Endothelial cell (in vitro differentiated cells): ENCODE measurements around the gene IFNA5. TPM values are rescaled to one million over a fixed set of nuclear protein-coding genes. Genes with fewer than 3 reads are reported as not detected.

ENCODE experiments used
- DNase-seq: peaks from one replicate; pipeline ENCODE4 v3.0.0; 2021; ENCODE audit warnings: low spot score
- H3K27ac Mint-ChIP-seq: one replicate; pipeline ENCODE4 v1.8.0; 2021; ENCODE audit warnings: mixed read lengths, inconsistent platforms; ENCODE audit not compliant: unreplicated experiment
- H3K27me3 Mint-ChIP-seq: one replicate; pipeline ENCODE4 v1.8.0; 2021; ENCODE audit warnings: mild to moderate bottlenecking, moderate library complexity, mixed read lengths, inconsistent platforms; ENCODE audit not compliant: unreplicated experiment
- H3K36me3 Mint-ChIP-seq: one replicate; pipeline ENCODE4 v1.8.0; 2021; ENCODE audit warnings: mild to moderate bottlenecking, low read depth, mixed read lengths, inconsistent platforms; ENCODE audit not compliant: unreplicated experiment
- H3K4me1 Mint-ChIP-seq: one replicate; pipeline ENCODE4 v1.8.0; 2021; ENCODE audit warnings: mild to moderate bottlenecking, mixed read lengths, inconsistent platforms; ENCODE audit not compliant: unreplicated experiment
- H3K4me3 Mint-ChIP-seq: one replicate; pipeline ENCODE4 v1.8.0; 2021; ENCODE audit warnings: mild to moderate bottlenecking, mixed read lengths, inconsistent platforms; ENCODE audit not compliant: unreplicated experiment
- H3K9me3 Mint-ChIP-seq: one replicate; pipeline ENCODE4 v1.8.0; 2021; ENCODE audit warnings: mixed read lengths, inconsistent platforms; ENCODE audit not compliant: unreplicated experiment
- CTCF ChIP-seq: fragments of 200-600 bp; sonication (generic); IDR thresholded peaks from one replicate; pipeline ENCODE4 v1.5.0; 2021; ENCODE audit warnings: antibody characterized with exemption; ENCODE audit not compliant: unreplicated experiment
- long read RNA-seq: library from polyadenylated mRNA; unstranded; transcript quantifications from one replicate; pipeline ENCODE4 v2.0.0, GENCODE V29; 2020; ENCODE audit not compliant: unreplicated experiment
- total RNA-seq: library from RNA; stranded (reverse); fragmentation: NEBNext Ultra II Directional; extraction: Animal tissue kit (Norgen Biotek cat#: 25700); gene quantifications from one replicate; pipeline ENCODE4 v1.2.1, GENCODE V29; 2021; ENCODE audit not compliant: unreplicated experiment

Gene IFNA5
- not detected for total RNA-seq
- long read RNA-seq: 0 reads

- DNase-seq: no peak
- no peaks in the 10 kb centered on the region for H3K9me3 Mint-ChIP-seq
- TF ChIP-seq CTCF: no peak
- no peaks in the 10 kb centered on the region for H3K36me3 Mint-ChIP-seq
- H3K27me3 Mint-ChIP-seq: no peaks in the 10 kb centered on the region
- H3K4me3 Mint-ChIP-seq: no peak within 1 kb of the TSS
- H3K27ac Mint-ChIP-seq: no peak within 1 kb of the TSS
- no peaks in the 10 kb centered on the region for H3K4me1 Mint-ChIP-seq
Measured at GRCh38 chr9:21305213-21305612, at the start of gene IFNA5. IFNA5 (minus strand) TSS chr9:21305313; CDS start chr9:21305256, 57 bp downstream.

- Mint-ChIP-seq H3K36me3 (no peaks in the 10 kb centered on the region), H3K4me3 (no peak within 1 kb of the TSS), H3K27ac (no peak within 1 kb of the TSS), H3K9me3 (no peaks in the 10 kb centered on the region), H3K4me1 (no peaks in the 10 kb centered on the region), H3K27me3 (no peaks in the 10 kb centered on the region)
- DNase-seq: no peak
- no peak for TF ChIP-seq CTCF
Measured at GRCh38 chr9:21350787-21351186, 45.7 kb upstream of the IFNA5 start, which contains the start of gene IFNA6. IFNA6 (minus strand) TSS chr9:21350887; CDS start chr9:21350887, 0 bp downstream.

- Mint-ChIP-seq H3K9me3 (no peaks in the 10 kb centered on the region), H3K27me3 (no peaks in the 10 kb centered on the region), H3K4me3 (no peak overlapping the region), H3K36me3 (no peaks in the 10 kb centered on the region), H3K4me1 (no peaks in the 10 kb centered on the region), H3K27ac (no peak overlapping the region)
- DNase-seq: no peak
- no peak for TF ChIP-seq CTCF
Measured at GRCh38 chr9:21348430-21348970, 43.4 kb upstream of the IFNA5 start.

GRCh38 chr9:21340735-21341134 lies 35.6 kb upstream of the IFNA5 start:
- DNase-seq: no peak
- Mint-ChIP-seq H3K9me3 (no peaks in the 10 kb centered on the region), H3K4me1 (no peaks in the 10 kb centered on the region), H3K27me3 (peaks cover 1% of the 10 kb centered on the region), H3K4me3 (no peak overlapping the region), H3K27ac (no peak overlapping the region), H3K36me3 (no peaks in the 10 kb centered on the region)
- TF ChIP-seq CTCF: no peak

GRCh38 chr9:21336457-21336856 lies 31.3 kb upstream of the IFNA5 start:
- Mint-ChIP-seq H3K9me3 (no peaks in the 10 kb centered on the region), H3K4me1 (peaks cover 25% of the 10 kb centered on the region), H3K27me3 (peaks cover 1% of the 10 kb centered on the region), H3K36me3 (peaks cover 13% of the 10 kb centered on the region), H3K27ac (no peak overlapping the region), H3K4me3 (no peak overlapping the region)
- DNase-seq: no peak
- TF ChIP-seq CTCF: no peak
